H1 (cell line): ENCODE results near the gene WNT11. TPM values are rescaled to one million over a fixed set of nuclear protein-coding genes. Genes with fewer than 3 reads are reported as not detected.

Experiments used
- CTCF ChIA-PET: fragments of 300-600 bp; sonication (Branson Sonifier 250); formaldehyde crosslinking; loops from one replicate; lab custom pipeline; 2021; ENCODE audit not compliant: partially characterized antibody; lab: Charles Lee
- POLR2A ChIA-PET: fragments of 300-600 bp; sonication (Branson Sonifier 250); formaldehyde crosslinking; loops from one replicate; lab custom pipeline; 2021; ENCODE audit warnings: inconsistent platforms; ENCODE audit not compliant: partially characterized antibody; lab: Charles Lee
- DNase-seq, 2 experiments: peaks; one replicate each; pipeline versions ENCODE4 v3.0.0 to v3.0.0-alpha.2; 2010 to 2022; ENCODE audit warnings: low spot score in 2 of 2, low read depth in 1 of 2, mixed read lengths in 1 of 2
- FAIRE-seq: peaks from 2 replicates; lab custom pipeline; 2011; peaks lifted over from hg19 to GRCh38; lab: Jason Lieb, UNC
- H2AFZ ChIP-seq: 2 replicates; pipeline ENCODE4 v1.8.1; 2012; ENCODE audit warnings: low read length, inconsistent platforms
- H2AK5ac ChIP-seq: 2 replicates; pipeline ENCODE4 v1.6.1; 2013; ENCODE audit warnings: low read depth, low read length
- H2BK120ac ChIP-seq: replicated peaks from 2 replicates; pipeline ENCODE3; 2013; ENCODE audit warnings: low read depth, low read length, inconsistent platforms
- H2BK12ac ChIP-seq: 2 replicates; pipeline ENCODE4 v1.6.1; 2013; ENCODE audit warnings: low read depth, low read length
- H2BK15ac ChIP-seq: 2 replicates; pipeline ENCODE4 v1.6.1; 2013; ENCODE audit warnings: low read length
- H2BK20ac ChIP-seq: 2 replicates; pipeline ENCODE4 v1.6.1; 2013; ENCODE audit warnings: low read length
- H2BK5ac ChIP-seq: 2 replicates; pipeline ENCODE4 v1.6.1; 2013; ENCODE audit warnings: low read depth, low read length
- H3K14ac ChIP-seq: 2 replicates; pipeline ENCODE4 v1.6.1; 2013; ENCODE audit warnings: inconsistent platforms; ENCODE audit not compliant: insufficient read length
- H3K18ac ChIP-seq: 2 replicates; pipeline ENCODE4 v1.6.1; 2013; ENCODE audit warnings: low read length; ENCODE audit errors: extremely low read depth
- H3K23ac ChIP-seq: 2 replicates; pipeline ENCODE4 v1.6.1; 2013; ENCODE audit warnings: inconsistent platforms; ENCODE audit not compliant: insufficient read length
- H3K23me2 ChIP-seq: 2 replicates; pipeline ENCODE4 v1.6.1; 2013; ENCODE audit warnings: low read depth, low read length
- H3K27ac ChIP-seq: 2 replicates; pipeline ENCODE4 v1.6.1; 2011; ENCODE audit warnings: low read depth, low read length, inconsistent platforms
- H3K27me3 ChIP-seq, 4 experiments: replicated peaks in 1 of 4; 1 replicate in 1 of 4; 2 replicates in 3 of 4; pipeline versions ENCODE4 v1.6.1 to v1.8.1; 2011 to 2013; ENCODE audit warnings: low read length in 3 of 4, mild to moderate bottlenecking in 3 of 4, inconsistent platforms in 2 of 4, mixed read lengths in 2 of 4, moderate library complexity in 1 of 4; ENCODE audit not compliant: control insufficient read depth in 3 of 4, insufficient read depth in 3 of 4; ENCODE audit errors: extremely low read depth in 1 of 4
- H3K36me3 ChIP-seq, 4 experiments: 2 replicates each; pipeline versions ENCODE4 v1.6.1 to v1.8.1; 2011 to 2013; ENCODE audit warnings: mild to moderate bottlenecking in 4 of 4, low read length in 3 of 4, moderate library complexity in 2 of 4, control low read depth in 1 of 4, inconsistent platforms in 1 of 4; ENCODE audit not compliant: insufficient read depth in 4 of 4, control insufficient read depth in 2 of 4
- H3K4ac ChIP-seq: replicated peaks from 2 replicates; pipeline ENCODE3; 2013; ENCODE audit warnings: low read length, low read depth, mixed read lengths, inconsistent platforms; ENCODE audit not compliant: insufficient read length
- H3K4me1 ChIP-seq, 4 experiments: replicated peaks in 1 of 4; 1 replicate in 1 of 4; 2 replicates in 3 of 4; pipeline versions ENCODE4 v1.6.1 to v1.8.1; 2011 to 2013; ENCODE audit warnings: low read length in 3 of 4, inconsistent platforms in 2 of 4, mixed read lengths in 1 of 4; ENCODE audit not compliant: insufficient read depth in 4 of 4, control insufficient read depth in 3 of 4
- H3K4me2 ChIP-seq, 2 experiments: 2 replicates each; pipeline versions ENCODE4 v1.6.1 to v1.8.1; 2011 to 2013; ENCODE audit warnings: low read depth in 2 of 2, low read length in 2 of 2, control low read depth in 1 of 2, inconsistent platforms in 1 of 2, mild to moderate bottlenecking in 1 of 2; ENCODE audit not compliant: insufficient read depth in 1 of 2
- H3K4me3 ChIP-seq, 4 experiments: fragments of 200-600, 300-600 bp in 1 of 4; sonication (generic), shearing (Covaris generic), sonication (Bioruptor Twin) in 1 of 4; 2 replicates each; pipeline versions ENCODE4 v1.5.1 to v1.8.1; 2011 to 2016; ENCODE audit warnings: low read length in 4 of 4, low read depth in 3 of 4, control low read depth in 2 of 4, inconsistent platforms in 2 of 4, mild to moderate bottlenecking in 2 of 4, mixed read lengths in 1 of 4, moderate library complexity in 1 of 4; ENCODE audit not compliant: insufficient read depth in 2 of 4; ENCODE audit errors: extremely low read depth in 1 of 4
- H3K56ac ChIP-seq: replicated peaks from 2 replicates; pipeline ENCODE3; 2013; ENCODE audit warnings: low read depth, mild to moderate bottlenecking, mixed read lengths, low read length, inconsistent platforms; ENCODE audit not compliant: insufficient read length
- H3K79me1 ChIP-seq: 2 replicates; pipeline ENCODE4 v1.6.1; 2013; ENCODE audit warnings: low read depth, low read length, control low read depth
- H3K79me2 ChIP-seq, 2 experiments: 2 replicates each; pipeline versions ENCODE4 v1.6.1 to v1.8.1; 2012 to 2013; ENCODE audit warnings: low read length in 2 of 2, mild to moderate bottlenecking in 2 of 2, inconsistent platforms in 1 of 2; ENCODE audit not compliant: insufficient read depth in 2 of 2, control insufficient read depth in 1 of 2
- H3K9ac ChIP-seq, 4 experiments: replicated peaks in 1 of 4; 1 replicate in 1 of 4; 2 replicates in 3 of 4; pipeline versions ENCODE4 v1.6.1 to v1.8.1; 2011 to 2013; ENCODE audit warnings: low read depth in 3 of 4, low read length in 3 of 4, control low read depth in 2 of 4, mild to moderate bottlenecking in 2 of 4, moderate library complexity in 2 of 4, inconsistent platforms in 1 of 4; ENCODE audit errors: extremely low read depth in 1 of 4
- H3K9me3 ChIP-seq, 2 experiments: 2 replicates each; pipeline versions ENCODE4 v1.6.1 to v1.8.1; 2012 to 2013; ENCODE audit warnings: mild to moderate bottlenecking in 2 of 2, moderate library complexity in 2 of 2, control low read depth in 1 of 2, inconsistent platforms in 1 of 2, low read depth in 1 of 2, low read length in 1 of 2, mixed read lengths in 1 of 2; ENCODE audit not compliant: insufficient read depth in 2 of 2
- H4K20me1 ChIP-seq, 2 experiments: replicated peaks in 1 of 2; 2 replicates each; pipeline versions ENCODE3 to v1.8.1; 2011 to 2013; ENCODE audit warnings: inconsistent platforms in 2 of 2, low read length in 2 of 2, mild to moderate bottlenecking in 1 of 2; ENCODE audit not compliant: insufficient read depth in 2 of 2, control insufficient read depth in 1 of 2
- H4K5ac ChIP-seq: 2 replicates; pipeline ENCODE4 v1.6.1; 2013; ENCODE audit warnings: low read length, low read depth, mixed read lengths, inconsistent platforms; ENCODE audit not compliant: insufficient read length
- H4K8ac ChIP-seq: 2 replicates; pipeline ENCODE4 v1.8.0; 2013; ENCODE audit warnings: mild to moderate bottlenecking, moderate library complexity, low read length, inconsistent platforms; ENCODE audit not compliant: insufficient read depth; ENCODE audit errors: extremely low read depth
- H4K91ac ChIP-seq: replicated peaks from 2 replicates; pipeline ENCODE3; 2013; ENCODE audit warnings: low read length, mixed read lengths, inconsistent platforms; ENCODE audit not compliant: insufficient read length
- BACH1 ChIP-seq: IDR thresholded peaks from 2 replicates; pipeline ENCODE4 v1.6.1; 2012; ENCODE audit warnings: low read length, improper control_type of control experiment
- E2F6 ChIP-seq: IDR thresholded peaks from 2 replicates; pipeline ENCODE4 v1.6.1; 2012; ENCODE audit warnings: inconsistent platforms
- EZH2 ChIP-seq: fragments of 200-600 bp; sonication (generic); IDR thresholded peaks from 2 replicates; pipeline ENCODE4 v1.7.1; 2012; ENCODE audit warnings: low read depth, mild to moderate bottlenecking, moderate library complexity, low read length, inconsistent platforms; ENCODE audit not compliant: severe bottlenecking
- GABPA ChIP-seq: IDR thresholded peaks from 2 replicates; pipeline ENCODE4 v1.6.1; 2011; ENCODE audit warnings: mild to moderate bottlenecking, low read length, moderate library complexity, borderline replicate concordance; ENCODE audit not compliant: insufficient read depth
- KDM1A ChIP-seq: fragments of 200-600, 300-600 bp; sonication (generic); IDR thresholded peaks from 2 replicates; pipeline ENCODE4 v1.7.1; 2016; ENCODE audit warnings: mild to moderate bottlenecking, low read length, borderline replicate concordance
- MAX ChIP-seq: IDR thresholded peaks from 2 replicates; pipeline ENCODE4 v1.6.1; 2012; ENCODE audit warnings: inconsistent platforms
- POLR2A ChIP-seq, 2 experiments: IDR thresholded peaks; 1 replicate in 1 of 2; 2 replicates in 1 of 2; pipeline ENCODE4 v1.6.1; 2011; ENCODE audit warnings: low read depth in 2 of 2, low read length in 2 of 2, mild to moderate bottlenecking in 2 of 2; ENCODE audit errors: control extremely low read depth in 1 of 2
- RBBP5 ChIP-seq: IDR thresholded peaks from 2 replicates; pipeline ENCODE4 v1.7.1; 2012; ENCODE audit warnings: low read depth, mild to moderate bottlenecking, inconsistent platforms, low read length, moderate library complexity, borderline replicate concordance
- RNF2 ChIP-seq: fragments of 200-900, 300-1000 bp; sonication (generic); IDR thresholded peaks from 2 replicates; pipeline ENCODE4 v1.7.1; 2016; ENCODE audit warnings: borderline replicate concordance, low read depth, mild to moderate bottlenecking, antibody characterized with exemption, low read length; ENCODE audit not compliant: poor library complexity, severe bottlenecking; ENCODE audit errors: missing control alignments
- RXRA ChIP-seq: IDR thresholded peaks from 2 replicates; pipeline ENCODE4 v1.6.1; 2011; ENCODE audit warnings: low read depth, mild to moderate bottlenecking, low read length, moderate library complexity; ENCODE audit not compliant: insufficient read depth
- SIRT6 ChIP-seq: IDR thresholded peaks from one replicate; pipeline ENCODE4 v1.7.1; 2012; ENCODE audit warnings: low read length, inconsistent platforms
- SP4 ChIP-seq: IDR thresholded peaks from 2 replicates; pipeline ENCODE4 v1.6.1; 2012; ENCODE audit warnings: low read length, inconsistent platforms
- WGBS, 2 experiments: shearing (Covaris generic) in 1 of 2; methylation state at CpG; one replicate each; pipeline versions ENCODE4 v1.1.6 to v1.1.7; 2013 to 2015; ENCODE audit warnings: low lambda C conversion rate in 2 of 2, mixed read lengths in 2 of 2, inconsistent platforms in 1 of 2, low coverage in 1 of 2, missing lambda C conversion rate in 1 of 2; ENCODE audit not compliant: insufficient replicate concordance in 2 of 2, insufficient coverage in 1 of 2, insufficient read length in 1 of 2; ENCODE audit errors: extremely low coverage in 1 of 2, missing lambda C conversion rate in 1 of 2; 5-methylcytosine and 5-hydroxymethylcytosine counted together
- polyA plus RNA-seq, 7 experiments: library from polyadenylated mRNA; depleted of rRNA in 3 of 7; stranded (reverse) in 5 of 7; unstranded in 2 of 7; fragments of >200 nt in 5 of 7; fragments of 200-250 nt in 2 of 7; gene quantifications; 1 replicate in 5 of 7; 2 replicates in 1 of 7; 4 replicates in 1 of 7; pipeline versions ENCODE4 v1.2.1 to v1.2.3, GENCODE V29; 2011 to 2013; ENCODE audit warnings: missing spikeins in 2 of 7, mixed read lengths in 2 of 7
- total RNA-seq: library from RNA; stranded (reverse); fragmentation: NEBNext Ultra II Directional; extraction: Animal tissue kit (Norgen Biotek cat#: 25700); gene quantifications from 2 replicates; pipeline ENCODE4 v1.2.1, GENCODE V29; 2021

Gene WNT11
- total and polyA plus RNA-seq, 2 of the 8 experiments (the other 6 are each of a cell fraction or from before 2014, with no cell fraction given) = 0.11 to 0.45 TPM

- Histone ChIP-seq H3K4ac (no peak overlapping the region), H4K20me1 (peaks cover 0 to 12% of the 10 kb centered on the region in 2 experiments), H3K9me3 (no peaks in the 10 kb centered on the region), H2BK5ac (no peak overlapping the region), H2BK20ac (no peak overlapping the region), H3K27ac (no peak overlapping the region), H4K8ac (no peak overlapping the region; the same call in 1 of the 2 replicates), H3K56ac (no peak overlapping the region), H3K4me2 (no peak overlapping the region), H3K23ac (no peak overlapping the region), H3K4me3 (no peak overlapping the region), H3K79me1 (no peaks in the 10 kb centered on the region), H2BK120ac (no peak overlapping the region), H4K91ac (no peak overlapping the region), H4K5ac (no peak overlapping the region), H3K18ac (no peak overlapping the region), H3K23me2 (peaks cover 8% of the 10 kb centered on the region; the same call in 1 of the 2 replicates), H2AK5ac (no peak overlapping the region), H3K9ac (no peak overlapping the region), H3K36me3 (no peaks in the 10 kb centered on the region), H2AFZ (no peak overlapping the region), H3K14ac (no peak overlapping the region), H3K27me3 (peaks cover 26 to 35% (median 30%) of the 10 kb centered on the region in 4 experiments), H2BK15ac (no peak overlapping the region), H2BK12ac (no peak overlapping the region), H3K4me1 (peaks cover 0 to 11% (median 6%) of the 10 kb centered on the region in 4 experiments; a peak in 4 of 7 replicates), H3K79me2 (no peaks in the 10 kb centered on the region)
- FAIRE-seq (no peak), DNase-seq (no peak)
- ChIA-PET POLR2A (no interaction called here), CTCF (interaction anchor here (0.6 to 1.8 kb wide), 5 partner anchors 8 to 305 kb away, joined by 3 to 4 read pairs (median 3); no protein-coding TSS in a partner anchor)
- WGBS, 2 experiments = 85% methylated on average over 10 of the region's 11 CpGs; no CpG with 5 or more reads in 1 of the 2 experiments
- TF ChIP-seq RBBP5 (no peak), SP4 (no peak), SIRT6 (no peak), KDM1A (no peak), E2F6 (no peak), EZH2 (no peak), MAX (no peak), RXRA (no peak), POLR2A (IDR thresholded peaks at IDR 0.05; ENCODE audit: control extremely low read depth in 1 of 2, low read depth in 2 of 2, low read length in 2 of 2) (no peak), RNF2 (no peak), GABPA (no peak), BACH1 (no peak)
Observed at GRCh38 chr11:76201672-76202412, 4.5 kb downstream of the WNT11 start.
